ENCODE measurements around the gene CACNA1E.

The CACNA1E gene

GRCh38 chr1:181647314-181648035, 164.2 kb downstream of the CACNA1E start:
- peak in 40 of 42 donors; percentile 23 to 86 (median 62) for DNase-seq
- intact Hi-C loops (cut with DNase I): no loop called here

- DNase-seq: no peak
- intact Hi-C loops (cut with DNase I): no loop called here
Observed at GRCh38 chr1:181651276-181651675, 168.0 kb downstream of the CACNA1E start.

GRCh38 chr1:181655756-181656155, 172.4 kb downstream of the CACNA1E start:
- DNase-seq: no peak
- intact Hi-C loops (cut with DNase I): no loop called here

GRCh38 chr1:181656491-181656890, 173.2 kb downstream of the CACNA1E start:
- DNase-seq: no peak
- intact Hi-C loops (cut with DNase I): no loop called here

GRCh38 chr1:181658581-181658980, 175.3 kb downstream of the CACNA1E start:
- intact Hi-C loops (cut with DNase I): no loop called here

GRCh38 chr1:181659321-181659957, 176.1 kb downstream of the CACNA1E start:
- intact Hi-C loops (cut with DNase I): no loop called here
- no peak for DNase-seq

More at GRCh38 chr1:181658581-181658980, 175.3 kb downstream of the CACNA1E start:
- no peak for DNase-seq

- intact Hi-C loops (cut with DNase I): no loop called here
- no peak for DNase-seq
Observed at GRCh38 chr1:181660621-181661020, 177.3 kb downstream of the CACNA1E start.

GRCh38 chr1:181661569-181661968, 178.3 kb downstream of the CACNA1E start:
- no peak for DNase-seq
- intact Hi-C loops (cut with DNase I): no loop called here

GRCh38 chr1:181662606-181663005, 179.3 kb downstream of the CACNA1E start:
- DNase-seq: no peak
- intact Hi-C loops (cut with DNase I): no loop called here

GRCh38 chr1:181664543-181664942, 181.2 kb downstream of the CACNA1E start:
- intact Hi-C loops (cut with DNase I): no loop called here

GRCh38 chr1:181669246-181669645, 185.9 kb downstream of the CACNA1E start:
- intact Hi-C loops (cut with DNase I): no loop called here
- peak in 31 of 42 donors; percentile 16 to 85 (median 52) for DNase-seq

More at GRCh38 chr1:181664543-181664942, 181.2 kb downstream of the CACNA1E start:
- DNase-seq: peak in 18 of 42 donors; percentile 31 to 81 (median 56)

GRCh38 chr1:181674617-181675016, 191.3 kb downstream of the CACNA1E start:
- peak in 4 of 42 donors; percentile 10 to 40 (median 18) for DNase-seq
- intact Hi-C loops (cut with DNase I): loop anchor here (5.0 kb wide), 1 partner anchor 197 kb away; no protein-coding TSS in a partner anchor

GRCh38 chr1:181675091-181675917, 192.0 kb downstream of the CACNA1E start:
- DNase-seq: peak in 31 of 42 donors; percentile 14 to 79 (median 44)
- intact Hi-C loops (cut with DNase I): loop anchor here (5.0 kb wide), 1 partner anchor 198 kb away; no protein-coding TSS in a partner anchor

- intact Hi-C loops (cut with DNase I): loop anchor here (5.0 kb wide), 1 partner anchor 199 kb away; no protein-coding TSS in a partner anchor
- DNase-seq: no peak
Observed at GRCh38 chr1:181675918-181676190, 192.5 kb downstream of the CACNA1E start.

- peak; percentile 19 to 85 (median 64) for DNase-seq
- intact Hi-C loops (cut with DNase I): loop anchor here (5.0 kb wide), 1 partner anchor 199 kb away; no protein-coding TSS in a partner anchor
Observed at GRCh38 chr1:181676269-181676668, 193.0 kb downstream of the CACNA1E start.

- intact Hi-C loops (cut with DNase I): no loop called here
- DNase-seq: peak; percentile 22 to 92 (median 73)
Observed at GRCh38 chr1:181680332-181680731, 197.0 kb downstream of the CACNA1E start.

- intact Hi-C loops (cut with DNase I): no loop called here
- DNase-seq: peak; percentile 20 to 88 (median 66)
Observed at GRCh38 chr1:181680871-181681270, 197.6 kb downstream of the CACNA1E start.

- intact Hi-C loops (cut with DNase I): no loop called here
- no peak for DNase-seq
Observed at GRCh38 chr1:181685211-181685610, 201.9 kb downstream of the CACNA1E start.

GRCh38 chr1:181701891-181702290, 218.6 kb downstream of the CACNA1E start:
- intact Hi-C loops (cut with DNase I): no loop called here
- no peak for DNase-seq

GRCh38 chr1:181704546-181704945, 221.2 kb downstream of the CACNA1E start:
- intact Hi-C loops (cut with DNase I): no loop called here

More at GRCh38 chr1:181704546-181704945, 221.2 kb downstream of the CACNA1E start:
- DNase-seq: peak in 1 of 42 donors; percentile 17
